Muscle layer of colon (tissue), 2 donors: ENCODE results near the gene INSC.

Experiments used
- H3K27ac ChIP-seq: one replicate; pipeline ENCODE4 v1.7.0; 2013; ENCODE audit warnings: low read depth, mild to moderate bottlenecking, low read length, moderate library complexity
- H3K27me3 ChIP-seq, 2 donors: one replicate each; pipeline ENCODE4 v1.7.0; 2013; ENCODE audit warnings: low read length in 2 of 2, mild to moderate bottlenecking in 2 of 2; ENCODE audit not compliant: insufficient read depth in 2 of 2, control insufficient read depth in 1 of 2
- H3K36me3 ChIP-seq: one replicate; pipeline ENCODE4 v1.7.0; 2013; ENCODE audit warnings: mild to moderate bottlenecking, low read length; ENCODE audit not compliant: insufficient read depth
- H3K4me1 ChIP-seq: one replicate; pipeline ENCODE4 v1.7.0; 2013; ENCODE audit warnings: mild to moderate bottlenecking, low read length; ENCODE audit not compliant: insufficient read depth
- H3K4me3 ChIP-seq, 2 donors: one replicate each; pipeline ENCODE4 v1.7.0; 2013; ENCODE audit warnings: low read length in 2 of 2, low read depth in 1 of 2, mild to moderate bottlenecking in 1 of 2, moderate library complexity in 1 of 2
- H3K9ac ChIP-seq: one replicate; pipeline ENCODE4 v1.7.0; 2013; ENCODE audit warnings: low read length
- H3K9me3 ChIP-seq: one replicate; pipeline ENCODE4 v1.7.0; 2013; ENCODE audit warnings: mild to moderate bottlenecking, low read length
- donor health status: abdominal sarcoma.
- donor health status: Adenocarcinoma of cecum.

INSC gene

DNA sequence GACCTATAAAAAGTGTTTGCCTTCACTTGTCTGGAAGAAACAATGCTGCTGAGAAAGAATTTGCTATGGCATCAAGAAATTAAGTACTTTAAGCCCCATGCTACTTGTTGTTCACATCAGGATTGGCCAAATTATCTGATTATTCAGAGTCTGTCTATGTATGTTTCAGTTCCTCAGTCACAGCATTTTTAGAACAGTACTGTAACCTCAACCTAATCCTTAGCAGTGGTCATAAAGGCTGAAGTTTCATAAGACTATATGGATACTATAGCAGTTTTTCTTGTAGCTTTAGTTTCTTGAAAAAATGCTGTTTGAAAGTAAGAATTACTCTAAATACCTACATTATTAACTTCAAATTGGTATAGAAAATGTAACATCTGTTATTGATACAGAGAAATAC, 153.9 kb downstream of the INSC start:
- Histone ChIP-seq H3K27me3 (no peaks in the 10 kb centered on the region), H3K27ac (no peak overlapping the region), H3K9ac (no peak overlapping the region), H3K9me3 (no peaks in the 10 kb centered on the region), H3K36me3 (no peaks in the 10 kb centered on the region), H3K4me3 (no peak overlapping the region), H3K4me1 (no peaks in the 10 kb centered on the region)

DNA sequence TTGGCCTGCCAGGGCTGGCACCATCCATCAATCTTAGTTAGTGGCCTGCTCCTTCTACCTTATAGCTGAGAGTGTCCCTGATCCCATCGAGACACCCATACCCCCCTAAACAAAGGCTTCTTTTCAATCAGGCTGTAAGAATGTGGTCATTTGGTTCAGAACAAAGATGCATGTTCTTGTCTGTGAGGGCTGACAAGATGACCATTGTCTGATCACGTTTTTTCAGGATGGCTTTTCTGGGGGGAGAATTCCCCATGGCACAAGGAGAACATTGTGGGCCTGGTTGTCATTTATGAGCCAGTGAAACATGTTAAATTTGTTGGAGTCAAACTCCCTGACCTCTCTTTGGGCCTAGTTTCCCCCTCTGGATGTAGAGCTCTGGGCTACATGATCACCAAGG, 160.4 kb downstream of the INSC start:
- Histone ChIP-seq H3K36me3 (no peaks in the 10 kb centered on the region), H3K4me3 (no peak overlapping the region), H3K9ac (no peak overlapping the region), H3K9me3 (no peaks in the 10 kb centered on the region), H3K27ac (no peak overlapping the region), H3K27me3 (no peaks in the 10 kb centered on the region), H3K4me1 (no peaks in the 10 kb centered on the region)

DNA sequence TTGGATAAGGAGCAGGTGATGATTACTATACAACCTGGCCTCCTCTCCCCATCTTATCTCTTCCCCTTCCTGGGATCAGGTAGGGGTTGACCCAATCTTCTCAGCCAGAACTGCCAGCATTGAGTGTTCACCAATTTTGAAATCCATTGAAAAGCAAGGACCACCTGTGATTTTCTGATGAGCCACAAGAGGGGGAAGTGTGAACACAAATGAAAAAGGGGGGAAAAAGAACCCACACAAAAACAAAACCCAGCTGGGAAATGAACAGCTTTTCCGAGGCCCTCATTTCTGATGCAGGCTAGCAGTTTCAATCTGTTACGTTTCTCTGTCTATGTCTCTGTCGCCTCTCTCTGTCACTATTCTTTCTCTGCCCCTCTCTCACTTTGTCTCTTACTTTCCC, 161.9 kb downstream of the INSC start:
- no peak overlapping the region for H3K4me3 ChIP-seq
- H3K27ac ChIP-seq: no peak overlapping the region
- no peaks in the 10 kb centered on the region for H3K9me3 ChIP-seq
- no peaks in the 10 kb centered on the region for H3K27me3 ChIP-seq
- no peak overlapping the region for H3K9ac ChIP-seq
- H3K36me3 ChIP-seq: no peaks in the 10 kb centered on the region
- H3K4me1 ChIP-seq: no peaks in the 10 kb centered on the region

DNA sequence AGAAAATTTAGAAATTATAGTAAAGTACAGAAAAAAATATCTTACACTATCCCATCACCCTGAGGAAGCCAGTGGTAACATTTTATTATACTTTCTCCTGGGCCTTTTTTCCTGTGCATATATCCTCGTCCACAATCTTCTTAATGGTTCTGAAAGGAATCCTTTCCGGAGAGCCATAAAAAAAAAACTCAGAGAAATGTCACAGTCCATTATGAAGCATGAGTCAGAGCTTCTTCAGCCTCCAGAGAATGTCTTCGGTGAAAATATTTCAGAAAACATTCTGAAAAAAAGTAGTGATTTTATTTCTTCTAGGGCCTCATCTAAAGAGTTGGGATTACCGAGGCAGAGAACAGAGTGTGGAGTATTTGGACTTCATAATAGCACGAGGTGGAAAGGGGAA, 163.4 kb downstream of the INSC start:
- Histone ChIP-seq H3K27ac (no peak overlapping the region), H3K27me3 (no peaks in the 10 kb centered on the region), H3K9ac (no peak overlapping the region), H3K9me3 (no peaks in the 10 kb centered on the region), H3K4me1 (no peaks in the 10 kb centered on the region), H3K4me3 (no peak overlapping the region), H3K36me3 (no peaks in the 10 kb centered on the region)

DNA sequence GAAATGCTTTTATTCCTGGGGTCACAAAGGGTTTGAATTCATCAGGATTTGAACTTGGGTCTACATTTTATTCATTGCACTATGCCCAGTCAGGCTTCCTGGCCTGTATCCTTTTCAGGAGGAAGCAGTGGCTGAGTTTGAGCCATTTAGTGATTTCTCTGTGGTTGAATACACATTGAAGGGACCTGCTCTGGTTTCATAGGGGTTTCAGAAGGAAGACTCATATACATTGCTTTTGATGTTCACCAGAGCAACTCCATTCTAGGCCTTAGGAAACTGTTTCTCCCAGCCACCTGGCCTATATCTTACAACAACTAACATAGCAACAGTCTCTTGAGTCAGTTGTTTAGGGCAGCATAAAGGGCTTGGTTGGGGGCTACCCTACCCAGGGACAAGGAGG, 165.7 kb downstream of the INSC start:
- Histone ChIP-seq H3K4me1 (no peaks in the 10 kb centered on the region), H3K27ac (no peak overlapping the region), H3K4me3 (no peak overlapping the region), H3K9ac (no peak overlapping the region), H3K27me3 (no peaks in the 10 kb centered on the region), H3K36me3 (no peaks in the 10 kb centered on the region), H3K9me3 (no peaks in the 10 kb centered on the region)

DNA sequence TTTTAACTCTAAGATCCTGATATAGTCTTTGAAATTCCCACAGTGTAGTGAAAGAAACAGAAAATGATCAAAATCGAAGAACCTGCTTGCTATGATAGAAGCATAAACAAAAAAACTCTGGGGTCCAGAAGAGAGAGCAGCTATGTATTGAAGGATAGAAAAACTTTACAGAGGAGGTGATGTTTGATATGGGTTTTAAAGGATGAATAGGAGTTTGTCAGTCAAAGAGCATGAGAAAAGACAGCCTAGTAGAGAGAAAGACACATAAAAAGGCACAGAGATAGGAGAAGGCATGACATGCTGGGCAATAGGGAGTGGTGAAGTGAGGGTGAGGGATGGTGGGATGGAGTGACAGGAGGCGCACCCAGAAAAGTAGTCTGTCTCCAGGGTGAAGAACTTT, 168.0 kb downstream of the INSC start:
- Histone ChIP-seq H3K4me1 (no peaks in the 10 kb centered on the region), H3K27ac (no peak overlapping the region), H3K36me3 (no peaks in the 10 kb centered on the region), H3K9ac (no peak overlapping the region), H3K4me3 (no peak overlapping the region), H3K27me3 (no peaks in the 10 kb centered on the region), H3K9me3 (no peaks in the 10 kb centered on the region)

DNA sequence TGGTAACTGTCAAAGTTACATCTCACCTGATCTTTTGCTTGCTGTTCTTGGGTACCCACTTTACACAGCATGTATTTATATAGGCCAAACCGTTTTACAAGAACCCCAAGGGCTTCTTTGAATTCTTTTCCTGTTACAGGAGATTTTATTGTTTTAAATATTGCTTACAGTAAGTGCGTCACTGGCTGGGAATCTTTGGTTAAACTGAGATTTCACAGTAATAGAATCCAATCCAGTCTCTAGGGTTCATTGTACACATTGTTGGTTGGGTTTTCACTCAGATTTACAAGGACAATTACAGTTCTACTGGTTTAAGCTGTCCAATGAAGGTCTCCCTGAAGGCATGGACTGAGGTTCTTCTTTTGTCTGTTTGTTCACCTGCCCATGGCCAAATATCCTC, 171.7 kb downstream of the INSC start:
- Histone ChIP-seq H3K27ac (no peak overlapping the region), H3K4me1 (no peaks in the 10 kb centered on the region), H3K4me3 (no peak overlapping the region), H3K9me3 (no peaks in the 10 kb centered on the region), H3K27me3 (no peaks in the 10 kb centered on the region), H3K36me3 (no peaks in the 10 kb centered on the region), H3K9ac (no peak overlapping the region)

DNA sequence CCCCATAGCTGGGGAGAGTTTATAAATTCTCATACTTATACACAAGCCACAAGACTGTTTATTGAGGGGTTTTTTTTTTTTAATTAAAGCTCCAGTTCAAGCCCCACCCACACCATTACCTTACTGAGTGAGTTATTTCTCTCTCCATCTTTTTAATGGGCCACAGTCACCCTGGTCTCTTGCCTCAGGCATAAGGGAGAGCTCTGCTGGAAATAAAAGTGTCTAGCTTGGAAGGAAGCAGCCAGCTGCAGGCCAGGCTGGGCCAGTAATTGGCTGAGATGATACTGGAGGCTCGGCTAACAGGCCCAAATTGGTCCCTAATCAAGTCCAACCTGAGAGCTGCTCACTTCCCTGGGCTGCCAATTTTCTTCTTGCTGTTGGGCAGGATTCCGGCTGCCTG, 174.1 kb downstream of the INSC start:
- no peaks in the 10 kb centered on the region for H3K36me3 ChIP-seq
- H3K9ac ChIP-seq: no peak overlapping the region
- no peak overlapping the region for H3K27ac ChIP-seq
- H3K9me3 ChIP-seq: no peaks in the 10 kb centered on the region
- H3K27me3 ChIP-seq: no peaks in the 10 kb centered on the region
- no peak overlapping the region for H3K4me3 ChIP-seq
- no peaks in the 10 kb centered on the region for H3K4me1 ChIP-seq

DNA sequence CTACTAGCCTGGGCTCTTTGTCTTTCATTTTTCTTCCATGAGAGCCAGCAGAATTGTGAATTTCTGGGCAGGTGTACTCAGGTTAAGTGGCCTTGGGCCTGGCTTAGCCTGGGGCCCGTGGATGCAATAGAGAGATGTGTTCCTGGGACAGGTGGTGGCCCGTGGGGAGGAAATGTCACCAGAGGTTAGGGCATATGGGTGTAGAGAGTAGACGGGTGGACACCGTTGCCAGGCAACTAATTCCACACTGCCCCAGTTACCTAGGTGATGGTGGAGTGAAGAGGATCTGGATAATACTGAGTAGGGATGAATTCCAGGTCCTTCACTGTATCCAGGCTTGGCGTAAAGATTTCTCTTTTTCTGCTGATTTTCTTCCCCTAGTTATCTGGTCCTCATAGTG, 175.0 kb downstream of the INSC start:
- H3K27ac ChIP-seq: no peak overlapping the region
- H3K4me3 ChIP-seq: no peak overlapping the region
- no peak overlapping the region for H3K9ac ChIP-seq
- no peaks in the 10 kb centered on the region for H3K27me3 ChIP-seq
- no peaks in the 10 kb centered on the region for H3K36me3 ChIP-seq
- H3K9me3 ChIP-seq: no peaks in the 10 kb centered on the region
- no peaks in the 10 kb centered on the region for H3K4me1 ChIP-seq

DNA sequence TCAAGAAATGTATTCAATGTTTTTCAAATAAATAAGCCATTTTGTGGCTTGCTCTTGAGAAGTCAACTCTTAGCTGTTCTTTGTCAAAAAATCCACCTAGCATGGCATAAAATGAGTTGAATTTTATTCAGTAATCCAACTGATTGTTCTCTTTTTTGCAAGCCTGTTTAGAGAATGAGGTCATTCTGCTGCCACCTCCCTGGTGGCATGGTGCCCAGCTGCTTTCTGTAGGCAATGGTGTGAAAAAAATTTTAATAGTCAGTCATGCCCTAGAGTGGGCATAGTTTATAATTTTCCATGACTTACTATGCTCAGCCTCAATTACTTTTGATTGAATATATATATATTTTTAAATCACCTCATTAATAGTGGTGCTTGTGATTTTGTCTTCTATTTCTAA, 177.2 kb downstream of the INSC start:
- Histone ChIP-seq H3K9ac (no peak overlapping the region), H3K4me1 (no peaks in the 10 kb centered on the region), H3K9me3 (no peaks in the 10 kb centered on the region), H3K4me3 (no peak overlapping the region), H3K36me3 (no peaks in the 10 kb centered on the region), H3K27ac (no peak overlapping the region), H3K27me3 (no peaks in the 10 kb centered on the region)

DNA sequence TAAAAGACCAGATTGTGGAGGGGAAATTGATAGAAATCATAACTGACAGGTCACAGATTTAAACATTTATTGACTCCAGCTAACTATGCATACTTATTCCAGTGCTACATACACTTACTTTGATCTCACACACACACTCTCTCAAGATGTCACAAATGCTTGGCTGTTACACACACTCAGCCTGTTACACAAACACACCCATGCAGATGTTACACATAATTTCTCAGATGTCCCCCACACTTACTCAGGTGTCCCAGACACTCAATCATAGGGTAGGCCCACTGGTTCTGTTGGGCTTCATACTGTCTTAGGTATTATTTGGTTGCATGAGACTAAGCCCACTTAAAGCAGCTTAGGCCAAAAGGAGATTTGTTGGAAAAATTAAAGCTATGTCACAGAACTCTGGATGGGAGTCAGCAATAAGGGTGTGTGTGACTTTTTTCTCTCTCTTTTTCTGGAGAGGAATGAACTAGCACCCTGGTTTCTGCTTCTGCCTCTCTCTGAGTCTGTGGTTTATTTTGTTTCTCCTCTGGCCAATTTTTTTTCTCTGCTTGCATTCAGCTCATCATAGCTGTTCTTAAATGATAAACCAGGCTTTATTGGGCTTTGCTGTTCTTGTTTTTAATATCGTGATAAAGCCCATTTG, 179.4 kb downstream of the INSC start:
- no peak overlapping the region for H3K27ac ChIP-seq
- H3K36me3 ChIP-seq: no peaks in the 10 kb centered on the region
- no peaks in the 10 kb centered on the region for H3K27me3 ChIP-seq
- no peak overlapping the region for H3K9ac ChIP-seq
- H3K4me1 ChIP-seq: no peaks in the 10 kb centered on the region
- no peak overlapping the region for H3K4me3 ChIP-seq
- H3K9me3 ChIP-seq: no peaks in the 10 kb centered on the region

DNA sequence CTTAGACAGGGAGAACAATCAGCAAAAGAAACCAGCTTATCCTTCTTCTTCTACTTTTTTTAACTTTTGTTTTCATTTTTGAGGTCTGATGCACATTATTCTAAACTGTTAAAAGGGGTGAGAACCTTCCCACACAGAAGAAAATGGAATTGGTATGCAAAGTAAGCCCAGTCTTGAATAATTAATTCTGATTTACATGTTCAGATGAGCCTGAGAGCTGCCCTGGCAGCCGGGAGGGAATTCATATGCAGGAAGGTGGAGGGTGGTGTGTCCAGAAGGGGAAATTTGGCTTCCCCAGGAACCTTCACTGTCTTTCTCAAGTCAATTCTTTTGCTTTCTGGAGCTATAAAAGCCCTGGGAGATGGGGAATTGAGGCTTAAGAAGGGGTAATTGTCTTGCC, 181.0 kb downstream of the INSC start:
- Histone ChIP-seq H3K9me3 (no peaks in the 10 kb centered on the region), H3K4me3 (no peak overlapping the region), H3K27ac (no peak overlapping the region), H3K36me3 (no peaks in the 10 kb centered on the region), H3K9ac (no peak overlapping the region), H3K27me3 (no peaks in the 10 kb centered on the region), H3K4me1 (no peaks in the 10 kb centered on the region)
